DOHH2 (cell line): Measurements from ENCODE around the gene SYNDIG1.

ENCODE experiments used
- H3F3A ChIP-seq: fragments of 200-600 bp; sonication (generic), shearing (Covaris generic); 2 replicates; pipeline ENCODE4 v1.6.0; 2016; ENCODE audit warnings: antibody characterized with exemption, mild to moderate bottlenecking; ENCODE audit not compliant: control insufficient read depth, insufficient read depth
- H3K27ac ChIP-seq: fragments of 200-600 bp; sonication (generic); 2 replicates; pipeline ENCODE4 v1.5.1; 2014; ENCODE audit warnings: low read depth, mild to moderate bottlenecking, low read length, moderate library complexity
- H3K27me3 ChIP-seq: fragments of 200-600 bp; sonication (generic); 2 replicates; pipeline ENCODE4 v1.6.1; 2014; ENCODE audit warnings: mild to moderate bottlenecking, low read length, mixed read lengths; ENCODE audit not compliant: control insufficient read depth
- H3K36me3 ChIP-seq: fragments of 200-600 bp; sonication (generic); 2 replicates; pipeline ENCODE4 v1.6.1; 2014; ENCODE audit warnings: mild to moderate bottlenecking, low read length, moderate library complexity, mixed read lengths; ENCODE audit not compliant: control insufficient read depth
- H3K4me1 ChIP-seq: fragments of 200-600 bp; sonication (generic); 2 replicates; pipeline ENCODE4 v1.6.1; 2014; ENCODE audit warnings: mild to moderate bottlenecking, low read length, mixed read lengths; ENCODE audit not compliant: control insufficient read depth
- H3K4me2 ChIP-seq: fragments of 200-600 bp; sonication (generic); 2 replicates; pipeline ENCODE4 v1.6.0; 2014; ENCODE audit warnings: mild to moderate bottlenecking, low read length, moderate library complexity
- H3K4me3 ChIP-seq: fragments of 200-600 bp; sonication (generic); 2 replicates; pipeline ENCODE4 v1.5.1; 2014; ENCODE audit warnings: mild to moderate bottlenecking, low read length, mixed read lengths
- H3K79me2 ChIP-seq: fragments of 200-600 bp; sonication (generic); 2 replicates; pipeline ENCODE4 v1.6.1; 2014; ENCODE audit warnings: mild to moderate bottlenecking, low read length, mixed read lengths; ENCODE audit not compliant: control insufficient read depth
- H3K9me2 ChIP-seq: fragments of 200-600 bp; sonication (generic); replicated peaks from 2 replicates; pipeline ENCODE4 v1.6.1; 2014; ENCODE audit warnings: mild to moderate bottlenecking, low read length, mixed read lengths; ENCODE audit not compliant: control insufficient read depth
- H3K9me3 ChIP-seq: fragments of 200-600 bp; sonication (generic); 2 replicates; pipeline ENCODE4 v1.6.1; 2014; ENCODE audit warnings: antibody characterized with exemption, low read length, mixed read lengths; ENCODE audit not compliant: control insufficient read depth, insufficient read depth
- H4K20me1 ChIP-seq: fragments of 200-600 bp; sonication (generic); 2 replicates; pipeline ENCODE4 v1.6.0; 2014; ENCODE audit warnings: low read depth, mild to moderate bottlenecking, antibody characterized with exemption, low read length, moderate library complexity; ENCODE audit not compliant: control insufficient read depth, insufficient read depth
- EZH2phosphoT487 ChIP-seq: fragments of 200-600 bp; sonication (generic); IDR thresholded peaks from 2 replicates; pipeline ENCODE4 v1.6.1; 2017; ENCODE audit warnings: borderline replicate concordance, mild to moderate bottlenecking, antibody characterized with exemption, low read length, moderate library complexity, mixed read lengths
- TF ChIP-seq, protein P1 (sequence below): fragments of 200-600 bp; sonication (generic); IDR thresholded peaks from one replicate; pipeline ENCODE4 v1.5.1; 2014; ENCODE audit warnings: antibody characterized with exemption, mild to moderate bottlenecking, low read depth, low read length; ENCODE audit not compliant: poor library complexity, severe bottlenecking

The SYNDIG1 gene

DNA sequence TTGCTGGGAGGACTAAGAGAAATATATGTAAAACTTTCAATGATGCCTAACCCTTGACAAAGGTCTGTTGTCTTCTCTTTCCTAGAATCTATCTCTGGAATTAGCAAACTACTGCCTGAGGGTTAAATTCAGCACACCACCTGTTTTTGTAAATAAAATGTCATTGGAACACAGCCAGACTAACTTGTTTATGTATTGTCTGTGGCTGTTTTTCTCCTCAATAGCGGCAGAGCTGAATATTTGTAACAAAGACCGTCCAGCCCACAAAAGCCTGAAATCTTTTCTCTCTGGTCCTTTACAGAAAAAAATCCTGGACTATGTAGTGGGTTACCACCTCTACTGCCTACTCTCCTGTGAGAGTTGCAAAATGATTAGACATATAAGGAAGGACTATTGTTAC lies 33.3 kb upstream of the SYNDIG1 start:
- no peaks in the 10 kb centered on the region for H3F3A ChIP-seq
- H3K4me3 ChIP-seq: no peak overlapping the region
- H3K4me2 ChIP-seq: no peak overlapping the region
- no peaks in the 10 kb centered on the region for H3K27me3 ChIP-seq
- H3K27ac ChIP-seq: no peak overlapping the region
- H3K9me2 ChIP-seq: no peaks in the 10 kb centered on the region
- H3K79me2 ChIP-seq: no peaks in the 10 kb centered on the region
- no peaks in the 10 kb centered on the region for H3K9me3 ChIP-seq
- no peaks in the 10 kb centered on the region for H4K20me1 ChIP-seq
- no peaks in the 10 kb centered on the region for H3K4me1 ChIP-seq
- no peaks in the 10 kb centered on the region for H3K36me3 ChIP-seq
- no peak for TF ChIP-seq EZH2phosphoT487
- TF ChIP-seq, protein P1, sequence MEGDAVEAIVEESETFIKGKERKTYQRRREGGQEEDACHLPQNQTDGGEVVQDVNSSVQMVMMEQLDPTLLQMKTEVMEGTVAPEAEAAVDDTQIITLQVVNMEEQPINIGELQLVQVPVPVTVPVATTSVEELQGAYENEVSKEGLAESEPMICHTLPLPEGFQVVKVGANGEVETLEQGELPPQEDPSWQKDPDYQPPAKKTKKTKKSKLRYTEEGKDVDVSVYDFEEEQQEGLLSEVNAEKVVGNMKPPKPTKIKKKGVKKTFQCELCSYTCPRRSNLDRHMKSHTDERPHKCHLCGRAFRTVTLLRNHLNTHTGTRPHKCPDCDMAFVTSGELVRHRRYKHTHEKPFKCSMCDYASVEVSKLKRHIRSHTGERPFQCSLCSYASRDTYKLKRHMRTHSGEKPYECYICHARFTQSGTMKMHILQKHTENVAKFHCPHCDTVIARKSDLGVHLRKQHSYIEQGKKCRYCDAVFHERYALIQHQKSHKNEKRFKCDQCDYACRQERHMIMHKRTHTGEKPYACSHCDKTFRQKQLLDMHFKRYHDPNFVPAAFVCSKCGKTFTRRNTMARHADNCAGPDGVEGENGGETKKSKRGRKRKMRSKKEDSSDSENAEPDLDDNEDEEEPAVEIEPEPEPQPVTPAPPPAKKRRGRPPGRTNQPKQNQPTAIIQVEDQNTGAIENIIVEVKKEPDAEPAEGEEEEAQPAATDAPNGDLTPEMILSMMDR: no peak

DNA sequence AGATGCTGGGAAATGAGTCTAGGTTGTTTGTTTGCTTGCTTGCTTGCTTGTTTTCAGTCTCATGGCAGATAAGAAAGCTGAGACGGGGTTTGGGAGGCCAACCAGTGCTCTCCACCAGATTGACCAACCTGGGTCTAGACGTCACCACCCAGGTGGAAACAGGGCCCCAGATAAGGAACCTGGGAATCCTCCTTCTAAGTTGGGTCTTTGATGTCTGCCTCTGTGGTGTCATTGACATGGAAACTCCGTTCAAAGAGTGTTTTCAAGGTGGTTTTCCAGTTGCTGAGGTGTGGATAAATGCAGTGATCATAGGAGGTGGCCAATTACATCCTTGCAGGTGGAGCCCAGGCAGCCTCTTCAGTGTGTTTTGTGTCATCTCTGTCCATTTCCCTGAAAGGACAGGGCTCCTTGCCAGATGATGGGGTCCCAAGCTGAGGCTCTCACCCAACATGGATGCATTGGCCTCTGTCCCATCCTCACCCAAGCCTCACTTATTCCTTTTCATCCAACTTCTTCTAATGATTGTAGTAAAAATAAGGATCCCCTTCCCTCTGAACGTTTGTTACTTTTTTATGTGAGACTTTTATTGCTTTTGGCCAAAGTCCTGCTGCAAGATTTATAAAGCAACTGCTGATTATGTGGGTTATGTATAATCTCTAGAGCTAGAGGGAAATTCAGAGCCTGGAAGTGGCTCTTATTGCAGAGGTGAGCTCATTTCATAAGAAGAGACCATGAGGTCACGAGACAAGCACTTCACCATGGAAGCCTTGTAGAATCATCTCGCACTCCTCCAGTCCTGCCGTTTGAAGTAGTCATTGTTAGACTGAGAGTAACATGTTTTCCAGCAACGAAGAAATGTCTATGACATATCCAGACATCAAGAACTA lies 32.0 kb upstream of the SYNDIG1 start:
- H3K36me3 ChIP-seq: no peaks in the 10 kb centered on the region
- no peaks in the 10 kb centered on the region for H3K27me3 ChIP-seq
- no peaks in the 10 kb centered on the region for H3K9me3 ChIP-seq
- H3K4me2 ChIP-seq: no peak overlapping the region
- no peaks in the 10 kb centered on the region for H3K79me2 ChIP-seq
- no peak overlapping the region for H3K4me3 ChIP-seq
- H4K20me1 ChIP-seq: no peaks in the 10 kb centered on the region
- H3K4me1 ChIP-seq: no peaks in the 10 kb centered on the region
- no peak overlapping the region for H3K27ac ChIP-seq
- no peaks in the 10 kb centered on the region for H3F3A ChIP-seq
- TF ChIP-seq, protein P1: no peak
- TF ChIP-seq EZH2phosphoT487: no peak
- H3K9me2 ChIP-seq: no peaks in the 10 kb centered on the region

DNA sequence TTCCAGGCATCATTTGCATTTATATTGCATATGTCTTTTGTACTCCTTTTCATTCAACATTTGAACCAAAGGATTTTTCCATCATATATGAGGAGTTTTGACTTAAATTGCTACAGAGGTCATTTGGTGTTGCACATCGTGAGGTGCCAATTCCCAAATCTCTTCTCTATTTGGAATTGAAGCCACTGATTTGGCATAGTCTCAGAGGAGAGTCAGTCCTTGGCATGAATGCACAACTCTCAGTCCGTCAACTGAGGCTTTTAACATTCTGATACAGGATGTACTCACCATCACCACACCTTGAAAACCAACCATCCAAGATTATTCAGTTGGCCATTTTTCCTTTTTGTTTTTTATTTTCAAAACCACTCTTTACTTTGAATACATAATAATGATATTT lies 31.1 kb upstream of the SYNDIG1 start:
- H3K36me3 ChIP-seq: no peaks in the 10 kb centered on the region
- no peak overlapping the region for H3K4me3 ChIP-seq
- H3K9me3 ChIP-seq: no peaks in the 10 kb centered on the region
- no peaks in the 10 kb centered on the region for H3K4me1 ChIP-seq
- no peaks in the 10 kb centered on the region for H3F3A ChIP-seq
- H3K79me2 ChIP-seq: no peaks in the 10 kb centered on the region
- no peaks in the 10 kb centered on the region for H3K27me3 ChIP-seq
- TF ChIP-seq, protein P1: no peak
- TF ChIP-seq EZH2phosphoT487: no peak
- H4K20me1 ChIP-seq: no peaks in the 10 kb centered on the region
- H3K4me2 ChIP-seq: no peak overlapping the region
- no peak overlapping the region for H3K27ac ChIP-seq
- H3K9me2 ChIP-seq: no peaks in the 10 kb centered on the region
